Measurements from ENCODE around the gene MUC5B. TPM values are rescaled to one million over a fixed set of nuclear protein-coding genes. Genes with fewer than 3 reads are reported as not detected.

The MUC5B gene
- total RNA-seq, 1 donor from 2014 or later = 0.25 TPM

DNA sequence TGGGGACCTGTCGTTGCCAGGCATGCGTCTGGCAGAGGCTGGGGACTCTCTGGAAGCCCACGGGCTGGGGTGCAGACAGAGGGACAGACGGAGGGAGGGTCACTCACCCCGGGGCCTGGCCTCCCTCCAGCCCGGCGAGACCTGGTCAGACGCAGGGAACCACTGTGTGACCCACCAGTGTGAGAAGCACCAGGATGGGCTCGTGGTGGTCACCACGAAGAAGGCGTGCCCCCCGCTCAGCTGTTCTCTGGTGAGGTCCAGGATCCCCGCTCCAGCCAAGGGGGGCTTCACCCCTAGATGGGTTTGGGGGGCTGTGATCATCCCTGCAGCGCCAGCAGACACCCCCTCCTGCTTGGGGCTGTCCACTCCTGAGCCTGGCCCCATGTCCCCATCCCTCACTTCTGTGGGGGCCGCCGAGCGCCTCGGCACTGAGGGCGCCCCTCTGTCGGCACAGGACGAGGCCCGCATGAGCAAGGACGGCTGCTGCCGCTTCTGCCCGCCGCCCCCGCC is 23.6 kb upstream of the MUC5B start:
- no peak overlapping the region for H3K27ac ChIP-seq
- no peak for TF ChIP-seq POLR2A (IDR thresholded peaks at IDR 0.05)
- TF ChIP-seq, protein P1, sequence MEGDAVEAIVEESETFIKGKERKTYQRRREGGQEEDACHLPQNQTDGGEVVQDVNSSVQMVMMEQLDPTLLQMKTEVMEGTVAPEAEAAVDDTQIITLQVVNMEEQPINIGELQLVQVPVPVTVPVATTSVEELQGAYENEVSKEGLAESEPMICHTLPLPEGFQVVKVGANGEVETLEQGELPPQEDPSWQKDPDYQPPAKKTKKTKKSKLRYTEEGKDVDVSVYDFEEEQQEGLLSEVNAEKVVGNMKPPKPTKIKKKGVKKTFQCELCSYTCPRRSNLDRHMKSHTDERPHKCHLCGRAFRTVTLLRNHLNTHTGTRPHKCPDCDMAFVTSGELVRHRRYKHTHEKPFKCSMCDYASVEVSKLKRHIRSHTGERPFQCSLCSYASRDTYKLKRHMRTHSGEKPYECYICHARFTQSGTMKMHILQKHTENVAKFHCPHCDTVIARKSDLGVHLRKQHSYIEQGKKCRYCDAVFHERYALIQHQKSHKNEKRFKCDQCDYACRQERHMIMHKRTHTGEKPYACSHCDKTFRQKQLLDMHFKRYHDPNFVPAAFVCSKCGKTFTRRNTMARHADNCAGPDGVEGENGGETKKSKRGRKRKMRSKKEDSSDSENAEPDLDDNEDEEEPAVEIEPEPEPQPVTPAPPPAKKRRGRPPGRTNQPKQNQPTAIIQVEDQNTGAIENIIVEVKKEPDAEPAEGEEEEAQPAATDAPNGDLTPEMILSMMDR (IDR thresholded peaks at IDR 0.05) = no peak
- no peak for TF ChIP-seq POLR2AphosphoS5 (IDR thresholded peaks at IDR 0.05; ENCODE audit: insufficient read depth in 1 of 2, low read depth in 1 of 2)
- peaks cover 12% of the 10 kb centered on the region for H3K4me1 ChIP-seq
- H3K4me3 ChIP-seq = no peak overlapping the region
- H3K36me3 ChIP-seq = no peaks in the 10 kb centered on the region
- intact Hi-C loops (cut with DNase I) = no loop called here
- H3K27me3 ChIP-seq = no peaks in the 10 kb centered on the region
- H3K9me3 ChIP-seq = no peaks in the 10 kb centered on the region
- DNase-seq (ENCODE audit: extremely low spot score in 2 of 2) = no peak

DNA sequence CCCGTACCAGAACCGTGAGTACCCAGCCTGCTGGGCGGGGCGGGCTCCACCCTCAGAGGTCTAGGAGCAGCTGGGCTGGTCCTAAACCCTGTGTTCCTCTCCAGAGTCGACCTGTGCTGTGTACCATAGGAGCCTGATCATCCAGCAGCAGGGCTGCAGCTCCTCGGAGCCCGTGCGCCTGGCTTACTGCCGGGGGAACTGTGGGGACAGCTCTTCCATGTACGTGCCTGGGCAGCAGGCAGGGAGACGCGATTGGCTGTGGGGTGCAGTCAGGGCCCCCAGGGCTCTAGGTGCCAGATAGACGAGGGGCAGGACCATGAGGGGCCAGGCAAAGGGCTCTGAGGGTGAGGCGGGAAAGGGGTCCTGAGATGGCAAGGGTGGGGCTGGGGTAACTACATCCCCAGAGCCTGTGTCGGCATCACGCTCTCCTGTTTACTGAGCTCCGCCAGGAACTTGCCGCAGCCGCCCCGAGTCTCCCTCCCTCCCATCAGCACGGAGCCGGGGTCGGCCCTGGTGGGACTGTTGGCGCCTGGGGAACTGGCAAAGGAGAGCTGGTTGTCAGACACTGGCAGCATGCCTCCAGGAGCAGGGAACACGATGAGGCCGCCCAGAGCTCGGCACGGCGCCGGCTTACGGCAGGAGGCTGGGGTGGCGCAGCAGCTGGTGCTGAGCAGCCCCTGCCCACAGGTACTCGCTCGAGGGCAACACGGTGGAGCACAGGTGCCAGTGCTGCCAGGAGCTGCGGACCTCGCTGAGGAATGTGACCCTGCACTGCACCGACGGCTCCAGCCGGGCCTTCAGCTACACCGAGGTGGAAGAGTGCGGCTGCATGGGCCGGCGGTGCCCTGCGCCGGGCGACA is 22.9 kb upstream of the MUC5B start:
- H3K9me3 ChIP-seq = no peaks in the 10 kb centered on the region
- no peaks in the 10 kb centered on the region for H3K36me3 ChIP-seq
- peaks cover 12% of the 10 kb centered on the region for H3K4me1 ChIP-seq
- intact Hi-C loops (cut with DNase I) = loop anchor here (5.0 to 10.0 kb wide), 2 partner anchors 317 to 375 kb away; partner anchors contain the start of gene DUSP8
- H3K27ac ChIP-seq = no peak overlapping the region
- TF ChIP-seq, protein P1 (IDR thresholded peaks at IDR 0.05) = no peak
- TF ChIP-seq POLR2A (IDR thresholded peaks at IDR 0.05) = no peak
- no peak for TF ChIP-seq POLR2AphosphoS5 (IDR thresholded peaks at IDR 0.05; ENCODE audit: insufficient read depth in 1 of 2, low read depth in 1 of 2)
- H3K4me3 ChIP-seq = no peak overlapping the region
- no peak for DNase-seq (ENCODE audit: extremely low spot score in 2 of 2)
- H3K27me3 ChIP-seq = no peaks in the 10 kb centered on the region

DNA sequence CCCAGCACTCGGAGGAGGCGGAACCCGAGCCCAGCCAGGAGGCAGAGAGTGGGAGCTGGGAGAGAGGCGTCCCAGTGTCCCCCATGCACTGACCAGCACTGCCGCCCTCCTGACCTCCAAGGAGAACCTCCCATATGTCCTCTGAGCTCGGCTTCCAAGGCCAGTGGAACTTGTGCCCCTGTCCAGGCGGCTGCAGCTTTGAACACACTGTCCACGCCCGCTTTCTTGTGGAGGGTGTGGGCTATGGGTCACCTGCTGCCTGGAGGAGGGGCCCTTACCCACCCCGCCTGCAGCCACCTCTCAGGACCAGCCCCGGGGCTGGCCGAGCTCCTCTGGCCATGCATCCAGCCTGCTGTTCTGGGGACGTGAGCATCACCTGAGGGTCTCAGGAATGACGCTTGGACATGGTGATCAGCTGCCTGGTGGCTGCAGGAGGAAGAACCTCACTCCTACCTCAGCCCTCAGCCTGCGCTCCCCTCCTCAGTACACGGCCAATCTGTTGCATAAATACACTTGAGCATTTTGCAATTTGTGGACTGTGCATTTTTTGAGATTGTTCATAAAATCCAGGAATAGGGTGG is 22.2 kb upstream of the MUC5B start:
- intact Hi-C loops (cut with DNase I) = loop anchor here (5.0 to 10.0 kb wide), 2 partner anchors 317 to 374 kb away; partner anchors contain the start of gene DUSP8
- no peak overlapping the region for H3K27ac ChIP-seq
- peaks cover 12% of the 10 kb centered on the region for H3K4me1 ChIP-seq
- no peak overlapping the region for H3K4me3 ChIP-seq
- TF ChIP-seq POLR2AphosphoS5 (IDR thresholded peaks at IDR 0.05; ENCODE audit: insufficient read depth in 1 of 2, low read depth in 1 of 2) = no peak
- no peak for TF ChIP-seq POLR2A (IDR thresholded peaks at IDR 0.05)
- TF ChIP-seq, protein P1 (IDR thresholded peaks at IDR 0.05) = no peak
- DNase-seq (ENCODE audit: extremely low spot score in 2 of 2) = no peak
- no peaks in the 10 kb centered on the region for H3K36me3 ChIP-seq
- no peaks in the 10 kb centered on the region for H3K27me3 ChIP-seq
- H3K9me3 ChIP-seq = no peaks in the 10 kb centered on the region

DNA sequence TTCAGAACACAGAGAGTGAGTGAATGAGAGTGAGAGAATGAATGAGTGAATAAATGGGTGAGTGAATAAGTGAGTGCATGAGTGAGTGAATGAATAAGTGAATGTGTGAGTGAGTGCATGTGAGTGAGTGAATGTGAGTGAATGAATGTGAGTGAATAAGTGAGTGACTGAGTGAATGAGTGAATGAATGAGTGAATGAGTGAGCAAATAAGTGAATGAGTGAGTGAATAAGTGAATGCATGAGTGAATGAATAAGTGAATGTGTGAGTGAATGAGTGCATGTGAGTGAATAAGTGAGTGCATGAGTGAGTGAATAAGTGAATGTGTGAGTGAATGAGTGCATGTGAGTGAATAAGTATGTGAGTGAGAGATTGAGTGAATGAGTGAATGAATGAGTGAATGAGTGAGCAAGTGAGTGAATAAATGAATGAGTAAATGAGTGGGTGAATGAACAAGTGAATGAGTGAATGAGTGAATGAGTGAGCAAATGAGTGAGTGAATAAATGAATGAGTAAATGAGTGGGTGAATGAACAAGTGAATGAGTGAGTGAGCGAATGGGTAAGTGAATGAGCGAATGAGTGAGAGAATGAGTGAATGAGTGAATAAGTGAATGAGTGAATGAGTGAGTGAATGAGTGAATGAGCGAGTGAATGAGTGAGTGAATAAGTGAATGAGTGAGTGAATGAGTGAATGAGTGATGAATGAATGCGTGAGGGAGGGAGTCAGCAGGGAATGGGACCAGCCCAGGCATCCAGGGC is 21.3 kb upstream of the MUC5B start:
- Histone ChIP-seq H3K4me1 (peaks cover 12% of the 10 kb centered on the region), H3K27me3 (no peaks in the 10 kb centered on the region)

More for the DNA sequence above, 21.3 kb upstream of the MUC5B start:
- no peaks in the 10 kb centered on the region for H3K9me3 ChIP-seq
- H3K36me3 ChIP-seq = no peaks in the 10 kb centered on the region
- no peak for DNase-seq (ENCODE audit: extremely low spot score in 2 of 2)
- H3K4me3 ChIP-seq = no peak overlapping the region
- H3K27ac ChIP-seq = no peak overlapping the region
- intact Hi-C loops (cut with DNase I) = loop anchor here (5.0 to 10.0 kb wide), 2 partner anchors 316 to 373 kb away; partner anchors contain the start of gene DUSP8
- TF ChIP-seq POLR2AphosphoS5 (IDR thresholded peaks at IDR 0.05; ENCODE audit: insufficient read depth in 1 of 2, low read depth in 1 of 2) = no peak
- TF ChIP-seq, protein P1 (IDR thresholded peaks at IDR 0.05) = no peak
- TF ChIP-seq POLR2A (IDR thresholded peaks at IDR 0.05) = no peak

Data from vagina (tissue), 2 donors.